Endodermal cell (in vitro differentiated cells): Measurements from ENCODE around the gene FMNL2. TPM values are rescaled to one million over a fixed set of nuclear protein-coding genes. Genes with fewer than 3 reads are reported as not detected.

Source experiments
- DNase-seq: peaks from one replicate; pipeline ENCODE4 v3.0.0-alpha.2; 2017
- H3K27ac ChIP-seq: 2 replicates; pipeline ENCODE4 v1.5.1; 2013; ENCODE audit warnings: mild to moderate bottlenecking, low read depth, low read length, moderate library complexity
- H3K27me3 ChIP-seq: 2 replicates; pipeline ENCODE4 v1.6.1; 2013; ENCODE audit warnings: mild to moderate bottlenecking, low read length, moderate library complexity; ENCODE audit not compliant: insufficient read depth, control insufficient read depth, poor library complexity, severe bottlenecking
- H3K36me3 ChIP-seq: 2 replicates; pipeline ENCODE4 v1.7.0; 2013; ENCODE audit warnings: mild to moderate bottlenecking, low read length, moderate library complexity; ENCODE audit not compliant: control insufficient read depth, insufficient read depth
- H3K4me1 ChIP-seq: one replicate; pipeline ENCODE4 v1.7.0; 2013; ENCODE audit warnings: low read length; ENCODE audit not compliant: control insufficient read depth, insufficient read depth
- H3K4me3 ChIP-seq: 2 replicates; pipeline ENCODE4 v1.5.1; 2013; ENCODE audit warnings: mild to moderate bottlenecking, low read length, moderate library complexity
- H3K9ac ChIP-seq: 2 replicates; pipeline ENCODE4 v1.6.1; 2013; ENCODE audit warnings: mild to moderate bottlenecking, low read length, moderate library complexity; ENCODE audit not compliant: poor library complexity, severe bottlenecking; ENCODE audit errors: extremely low read depth
- H3K9me3 ChIP-seq: 2 replicates; pipeline ENCODE4 v1.6.1; 2013; ENCODE audit warnings: mild to moderate bottlenecking, low read length, moderate library complexity; ENCODE audit not compliant: control insufficient read depth
- H3K27ac Mint-ChIP-seq: 2 replicates; pipeline ENCODE4 v1.8.0; 2020; ENCODE audit warnings: mixed read lengths
- H3K27me3 Mint-ChIP-seq: 2 replicates; pipeline ENCODE4 v1.8.0; 2021; ENCODE audit warnings: mild to moderate bottlenecking, mixed read lengths; ENCODE audit not compliant: insufficient read depth
- H3K36me3 Mint-ChIP-seq: 2 replicates; pipeline ENCODE4 v1.8.0; 2020; ENCODE audit warnings: low read depth, mixed read lengths
- H3K4me1 Mint-ChIP-seq: 2 replicates; pipeline ENCODE4 v1.8.0; 2020; ENCODE audit warnings: mixed read lengths
- H3K4me3 Mint-ChIP-seq: 2 replicates; pipeline ENCODE4 v1.8.0; 2020; ENCODE audit warnings: mild to moderate bottlenecking, moderate library complexity, mixed read lengths
- H3K9me3 Mint-ChIP-seq: 2 replicates; pipeline ENCODE4 v1.8.0; 2020; ENCODE audit warnings: mild to moderate bottlenecking, mixed read lengths
- CTCF ChIP-seq: fragments of 200-600 bp; sonication (generic); conservative IDR thresholded peaks from 2 replicates; pipeline ENCODE4 v1.5.0; 2021; ENCODE audit warnings: antibody characterized with exemption, mild to moderate bottlenecking
- WGBS, 2 experiments: methylation state at CpG; one replicate each; pipeline versions ENCODE4 v1.1.5 to v1.1.7; 2013; ENCODE audit warnings: missing lambda C conversion rate in 2 of 2, mixed read lengths in 1 of 2; ENCODE audit not compliant: insufficient coverage in 1 of 2, insufficient read length in 1 of 2; 5-methylcytosine and 5-hydroxymethylcytosine counted together
- total RNA-seq, 2 donors: library from RNA; stranded (reverse); fragmentation: NEBNext Ultra II Directional in 1 of 2; extraction: Animal tissue kit (Norgen Biotek cat#: 25700) in 1 of 2; gene quantifications; 2 replicates in 1 of 2; 3 replicates in 1 of 2; pipeline ENCODE4 v1.2.1, GENCODE V29; 2021

Gene FMNL2
- total RNA-seq, 2 donors from 2014 or later = 49.4 to 51.8 TPM

GRCh38 chr2:152500772-152501171 is 165.8 kb downstream of the FMNL2 start:
- no peaks in the 10 kb centered on the region for H3K36me3 ChIP-seq
- H3K4me3 Mint-ChIP-seq = no peak overlapping the region
- H3K27me3 Mint-ChIP-seq = no peaks in the 10 kb centered on the region
- DNase-seq = no peak
- H3K9me3 ChIP-seq = peaks cover 19% of the 10 kb centered on the region
- H3K27ac Mint-ChIP-seq = no peak overlapping the region
- H3K4me3 ChIP-seq = no peak overlapping the region
- H3K27me3 ChIP-seq = no peaks in the 10 kb centered on the region
- peaks cover 10% of the 10 kb centered on the region for H3K36me3 Mint-ChIP-seq
- no peak for TF ChIP-seq CTCF
- H3K4me1 Mint-ChIP-seq = peaks cover 28% of the 10 kb centered on the region
- H3K9me3 Mint-ChIP-seq = peaks cover 21% of the 10 kb centered on the region
- 79 to 92% methylated on average over 6 to 8 of the region's 8 CpGs for WGBS, 2 experiments
- H3K4me1 ChIP-seq = no peaks in the 10 kb centered on the region
- no peak overlapping the region for H3K9ac ChIP-seq
- H3K27ac ChIP-seq = no peak overlapping the region

GRCh38 chr2:152501666-152502065 is 166.7 kb downstream of the FMNL2 start:
- Histone ChIP-seq H3K4me1 (no peaks in the 10 kb centered on the region), H3K9me3 (peaks cover 10% of the 10 kb centered on the region), H3K36me3 (no peaks in the 10 kb centered on the region), H3K4me3 (no peak overlapping the region), H3K27ac (no peak overlapping the region), H3K9ac (no peak overlapping the region), H3K27me3 (no peaks in the 10 kb centered on the region)
- no peak for DNase-seq
- Mint-ChIP-seq H3K36me3 (peaks cover 10% of the 10 kb centered on the region), H3K4me3 (no peak overlapping the region), H3K27ac (no peak overlapping the region), H3K27me3 (no peaks in the 10 kb centered on the region), H3K4me1 (peaks cover 28% of the 10 kb centered on the region), H3K9me3 (peaks cover 13% of the 10 kb centered on the region)
- no peak for TF ChIP-seq CTCF
- 93 to 97% methylated on average over 5 of the region's 5 CpGs for WGBS, 2 experiments

GRCh38 chr2:152504618-152505017 is 169.6 kb downstream of the FMNL2 start:
- Histone ChIP-seq H3K9ac (no peak overlapping the region), H3K27me3 (no peaks in the 10 kb centered on the region), H3K4me3 (no peak overlapping the region), H3K36me3 (no peaks in the 10 kb centered on the region), H3K9me3 (no peaks in the 10 kb centered on the region), H3K4me1 (no peaks in the 10 kb centered on the region), H3K27ac (no peak overlapping the region)
- Mint-ChIP-seq H3K9me3 (peaks cover 5% of the 10 kb centered on the region), H3K27me3 (no peaks in the 10 kb centered on the region), H3K36me3 (peaks cover 5% of the 10 kb centered on the region), H3K27ac (peak overlapping the region; percentile 41), H3K4me3 (no peak overlapping the region), H3K4me1 (peaks cover 18% of the 10 kb centered on the region)
- 93 to 94% methylated on average over 2 to 3 of the region's 3 CpGs for WGBS, 2 experiments
- TF ChIP-seq CTCF = no peak
- DNase-seq = no peak
